Stimulated activated CD4-positive, alpha-beta T cell treated with anti-CD3 and anti-CD28 coated beads, Interleukin-1b, Interleukin-23, amount 100 ng/mL, for 48 hours (primary cell): ENCODE results near the gene UBE2D2.
A peak's percentile ranks its signal among the peaks of the same experiment; 100 is the strongest.
"Not testable (repeated sequence)": the region's sequence is repeated elsewhere in the genome, so short reads cannot be mapped to it uniquely, and the experiment has no call there.

ENCODE experiments used
- DNase-seq: peaks from one replicate; pipeline ENCODE4 v3.0.0-alpha.2; 2020

The UBE2D2 gene

GRCh38 chr5:139549162-139549894 is 11.8 kb upstream of the UBE2D2 start:
- no peak for DNase-seq

GRCh38 chr5:139550051-139550872 is 10.9 kb upstream of the UBE2D2 start:
- DNase-seq = peak; percentile 45

DNA sequence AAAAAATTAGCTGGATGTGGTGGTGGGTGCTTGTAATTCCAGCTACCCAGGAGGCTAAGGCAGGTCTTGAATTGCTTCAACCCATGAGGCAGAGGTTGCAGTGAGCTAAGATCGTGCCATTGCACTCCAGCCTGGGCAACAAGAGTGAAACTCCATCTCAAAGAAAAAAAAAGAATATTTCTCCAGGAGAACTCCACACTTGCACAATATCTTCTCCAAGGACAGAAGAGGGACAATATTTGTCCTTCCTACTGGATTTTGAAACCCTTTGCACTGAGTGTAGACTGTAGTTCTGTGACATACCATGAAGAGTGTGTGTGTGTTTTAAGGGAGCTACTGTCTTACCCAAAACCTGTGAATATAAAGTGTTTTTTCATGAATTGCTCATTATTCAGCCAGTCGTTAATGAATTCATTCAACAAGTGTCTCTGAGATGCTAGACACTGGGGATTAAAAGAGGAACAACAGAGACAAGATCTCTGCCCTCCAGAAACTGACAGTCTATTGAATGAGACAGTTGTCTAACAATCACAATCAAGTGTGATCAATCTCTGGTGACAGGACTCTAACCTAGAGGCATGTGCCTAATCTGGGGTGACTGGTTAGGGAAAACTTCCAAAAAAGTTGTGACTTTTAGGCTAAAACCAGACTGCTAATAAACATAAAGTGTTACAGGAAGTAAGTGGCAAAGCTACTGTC is 9.8 kb upstream of the UBE2D2 start:
- no peak for DNase-seq

GRCh38 chr5:139552893-139553575 is 8.1 kb upstream of the UBE2D2 start:
- no peak for DNase-seq

GRCh38 chr5:139554264-139554663 is 6.9 kb upstream of the UBE2D2 start:
- no peak for DNase-seq

DNA sequence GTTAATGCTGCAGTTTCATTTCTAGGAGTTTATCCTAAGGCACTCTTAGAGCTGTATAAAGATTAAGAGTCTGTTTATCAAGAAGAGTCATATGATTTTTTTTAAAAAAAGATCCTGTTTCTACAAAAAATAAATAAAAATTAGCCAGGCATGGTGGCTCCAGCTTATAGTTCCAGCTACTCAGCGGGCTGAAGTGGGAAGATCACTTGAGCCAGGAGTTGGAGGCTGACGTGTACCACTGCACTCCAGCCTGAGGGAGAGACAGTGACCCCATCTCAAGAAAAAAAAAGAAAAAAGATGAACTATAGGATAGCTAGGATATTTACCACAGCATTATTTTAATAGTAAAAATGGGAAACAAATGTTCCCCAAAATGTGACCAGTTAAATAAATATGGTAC is 3.3 kb upstream of the UBE2D2 start:
- DNase-seq = no peak

DNA sequence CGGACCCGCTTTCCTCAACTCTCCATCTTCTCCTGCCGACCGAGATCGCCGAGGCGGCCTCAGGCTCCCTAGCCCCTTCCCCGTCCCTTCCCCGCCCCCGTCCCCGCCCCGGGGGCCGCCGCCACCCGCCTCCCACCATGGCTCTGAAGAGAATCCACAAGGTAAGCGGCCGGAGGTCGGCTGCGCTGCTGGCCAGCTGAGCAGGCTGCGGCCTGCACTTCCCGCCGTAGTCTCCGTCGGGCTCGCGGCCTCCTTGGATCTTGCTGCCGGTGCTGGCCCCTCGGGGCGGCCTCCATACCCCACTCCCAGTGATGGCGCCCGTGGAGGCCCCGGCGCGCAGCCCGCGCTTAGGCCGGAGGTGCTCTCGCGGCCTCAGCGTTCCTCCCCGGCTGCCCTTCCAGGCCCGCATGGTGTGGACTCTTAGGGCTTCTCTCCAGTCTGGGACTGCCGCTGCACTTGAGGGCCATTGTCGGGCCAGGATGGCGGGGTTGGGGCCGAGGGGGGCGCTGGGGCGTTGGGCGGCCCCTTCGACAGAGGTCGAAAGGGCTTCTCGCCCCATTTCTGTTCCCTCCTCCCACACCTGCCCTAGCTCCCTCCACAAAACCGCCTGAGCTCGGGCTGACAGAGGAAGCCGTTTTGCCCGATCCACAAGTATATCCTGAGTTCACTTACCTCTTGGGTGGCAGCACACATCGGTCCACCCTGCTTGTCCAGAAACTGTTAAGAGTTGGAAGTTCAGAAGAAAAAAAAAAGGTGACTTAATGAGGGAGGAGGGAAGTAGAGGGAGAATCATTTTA is 714 bp downstream of the UBE2D2 start:
- DNase-seq = peak; percentile 49

GRCh38 chr5:139562847-139563246 is 1.7 kb downstream of the UBE2D2 start:
- DNase-seq = no peak

GRCh38 chr5:139565411-139566305 is 4.5 kb downstream of the UBE2D2 start:
- DNase-seq = peak; percentile 17

DNA sequence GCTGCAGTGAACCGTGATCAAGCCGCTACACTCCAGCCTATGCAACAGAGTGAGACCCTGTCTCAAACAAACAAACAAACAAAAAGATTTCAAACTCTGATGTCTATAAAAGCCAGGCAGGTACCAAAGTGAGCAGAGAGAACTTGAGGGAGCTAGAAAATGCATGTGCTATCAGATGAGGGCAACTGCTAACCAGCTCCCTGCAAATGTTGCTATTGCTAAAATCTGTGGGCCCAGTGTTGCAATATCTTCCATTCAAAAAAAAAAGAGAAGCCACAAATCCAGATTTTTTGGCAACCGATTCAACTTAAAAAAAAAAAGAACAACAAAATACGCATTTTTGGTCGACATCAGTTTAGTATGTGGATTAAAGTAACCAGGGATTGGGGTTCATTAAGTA is 5.5 kb downstream of the UBE2D2 start:
- no peak for DNase-seq

GRCh38 chr5:139569270-139569955 is 8.3 kb downstream of the UBE2D2 start:
- no peak for DNase-seq

- DNase-seq = no peak
These were observed 10.4 kb downstream of the UBE2D2 start for GRCh38 chr5:139571543-139571942.

GRCh38 chr5:139571966-139572365 is 10.8 kb downstream of the UBE2D2 start:
- DNase-seq = no peak

DNA sequence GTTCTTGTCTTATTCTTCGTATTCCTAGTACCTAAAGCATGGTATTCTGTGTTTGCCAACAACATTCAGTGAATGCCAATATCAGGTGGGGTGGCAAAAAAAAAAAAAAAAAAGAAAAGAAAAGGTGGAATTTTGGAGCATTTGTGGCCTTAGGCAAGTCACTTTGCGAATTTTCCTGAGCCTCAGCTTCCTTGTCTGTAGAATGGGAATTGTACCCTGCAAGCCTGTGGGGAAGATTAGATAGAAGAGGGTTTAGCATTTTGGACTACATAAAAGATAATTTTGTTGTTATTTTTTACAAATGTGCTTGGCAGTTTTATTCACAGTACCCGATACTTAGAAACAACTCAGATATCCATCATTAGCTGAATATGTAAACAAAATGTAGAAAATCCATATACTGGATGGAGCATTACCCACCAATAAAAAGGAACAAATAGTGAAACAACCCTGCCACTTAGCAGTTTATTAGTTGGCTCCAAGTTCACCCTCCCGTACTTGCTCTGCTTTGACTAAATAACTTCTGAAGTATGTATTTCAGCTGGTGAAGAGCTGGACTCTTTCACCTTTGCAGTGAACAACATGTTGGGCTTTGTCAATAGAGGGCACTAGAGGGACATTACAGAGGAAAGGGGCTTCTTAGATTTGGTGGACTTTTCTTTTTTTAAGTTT is 13.6 kb downstream of the UBE2D2 start:
- DNase-seq = no peak

DNA sequence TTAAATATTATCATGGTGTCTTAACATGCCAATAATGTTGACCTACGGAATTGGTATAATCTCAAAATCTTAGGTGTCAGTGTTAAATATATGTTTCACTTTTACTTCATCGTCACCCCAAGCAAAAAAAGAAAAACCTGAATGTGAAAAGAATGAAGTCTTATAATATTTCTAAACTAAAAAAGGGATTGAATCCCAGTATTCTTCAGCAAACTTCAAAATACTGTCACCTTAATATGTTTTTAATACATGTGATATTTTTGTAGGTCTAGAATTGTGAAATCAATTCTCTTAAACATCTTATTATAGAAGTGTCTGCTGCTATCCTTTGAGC is 14.1 kb downstream of the UBE2D2 start:
- DNase-seq = no peak

DNA sequence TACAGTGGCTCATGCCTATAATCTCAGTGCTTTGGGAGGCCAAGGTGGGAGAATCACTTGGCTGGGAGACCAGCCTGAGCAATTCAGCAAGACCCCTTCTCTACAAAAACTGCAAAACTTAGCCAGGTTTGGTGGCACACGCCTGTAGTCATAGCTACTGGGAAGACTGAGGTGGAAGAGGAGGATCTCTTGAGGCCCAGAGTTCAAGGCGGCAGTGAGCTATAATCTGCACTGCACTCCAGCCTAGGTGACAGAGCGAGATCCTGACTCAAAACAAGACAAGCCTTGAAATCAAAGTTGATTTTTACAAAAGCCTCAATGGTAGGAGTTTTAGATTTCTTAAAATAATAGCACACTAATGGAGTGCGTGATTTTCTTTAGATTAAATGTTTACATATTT is 14.6 kb downstream of the UBE2D2 start:
- peak; percentile 50 for DNase-seq

GRCh38 chr5:139577689-139578290 is 16.7 kb downstream of the UBE2D2 start:
- no peak for DNase-seq

DNA sequence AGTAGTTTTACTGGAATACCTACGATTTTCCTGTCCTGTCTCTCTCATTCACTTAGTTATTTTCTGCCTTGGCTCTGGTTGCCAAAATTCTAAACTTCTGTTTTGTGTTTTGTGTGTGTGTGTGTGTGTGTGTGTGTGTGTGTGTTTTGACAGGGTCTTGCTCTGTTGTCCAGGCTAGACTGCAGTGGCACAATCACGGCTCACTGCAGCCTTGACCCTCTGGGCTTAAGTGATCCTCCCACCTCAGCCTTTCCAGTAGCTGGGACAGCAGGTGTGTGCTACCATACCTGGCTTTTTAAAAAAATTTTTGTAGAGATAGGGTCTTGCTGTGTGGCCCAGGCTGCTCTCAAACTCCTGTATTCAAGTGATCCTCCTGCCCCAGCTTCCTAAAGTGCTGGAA is 17.2 kb downstream of the UBE2D2 start:
- DNase-seq = no peak

DNA sequence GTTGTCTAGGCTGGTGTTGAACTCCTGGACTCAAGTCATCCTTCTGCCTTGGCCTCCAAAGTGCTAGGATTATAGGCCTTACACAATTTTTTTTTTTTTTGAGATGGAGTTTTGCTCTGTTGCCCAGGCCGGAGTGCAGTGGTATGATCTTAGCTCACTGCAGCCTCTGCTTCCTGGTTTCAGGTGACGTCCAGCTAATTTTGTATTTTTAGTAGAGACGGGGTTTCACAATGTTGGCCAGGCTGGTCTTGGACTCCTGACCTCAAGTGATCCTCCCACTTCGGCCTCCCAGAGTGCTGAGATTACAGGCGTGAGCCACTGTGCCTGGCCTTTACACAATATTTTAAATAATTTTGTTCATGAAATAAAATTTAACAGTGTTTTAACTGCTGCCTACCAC is 21.0 kb downstream of the UBE2D2 start:
- DNase-seq = not testable (repeated sequence)

GRCh38 chr5:139584137-139584536 is 23.0 kb downstream of the UBE2D2 start:
- no peak for DNase-seq
